Gastrocnemius medialis (tissue), 4 donors: ENCODE data around the gene HDAC4.

Experiments used
- CTCF ChIP-seq, 5 experiments: fragments of 450-650 bp in 3 of 5; fragments of 200-600 bp in 2 of 5; sonication (generic) in 2 of 5; IDR thresholded peaks in 4 of 5; conservative IDR thresholded peaks in 1 of 5; 1 replicate in 4 of 5; 2 replicates in 1 of 5; pipeline ENCODE4 v1.5.1; 2016 to 2019; ENCODE audit warnings: antibody characterized with exemption in 5 of 5, mild to moderate bottlenecking in 3 of 5, moderate library complexity in 3 of 5
- POLR2A ChIP-seq, 2 donors: fragments of 450-650 bp; IDR thresholded peaks; one replicate each; pipeline ENCODE4 v1.6.1; 2017; ENCODE audit warnings: antibody characterized with exemption in 2 of 2, mild to moderate bottlenecking in 2 of 2, moderate library complexity in 2 of 2

GRCh38 chr2:239296020-239296932 is 104.5 kb downstream of the HDAC4 start:
- TF ChIP-seq CTCF (IDR thresholded peaks at IDR 0.05 in 4 of 5, conservative IDR thresholded peaks at IDR 0.05 in 1 of 5) = no peak
- TF ChIP-seq POLR2A (IDR thresholded peaks at IDR 0.05) = no peak
